Measurements from ENCODE around the gene SHCBP1L.

Gene SHCBP1L

GRCh38 chr1:182888736-182889531 is 64.0 kb downstream of the SHCBP1L start:
- DNase-seq: no peak

GRCh38 chr1:182886985-182887384 is 66.0 kb downstream of the SHCBP1L start:
- DNase-seq: no peak

- no peak for DNase-seq
These were observed 67.4 kb downstream of the SHCBP1L start for GRCh38 chr1:182885591-182885990.

GRCh38 chr1:182884872-182885271 is 68.1 kb downstream of the SHCBP1L start:
- no peak for DNase-seq

- no peak for DNase-seq
These were observed 75.1 kb downstream of the SHCBP1L start for GRCh38 chr1:182877842-182878241.

GRCh38 chr1:182877331-182877730 is 75.6 kb downstream of the SHCBP1L start:
- no peak for DNase-seq

- DNase-seq: no peak
These were observed 77.1 kb downstream of the SHCBP1L start for GRCh38 chr1:182875889-182876288.

- DNase-seq: no peak
These were observed 80.1 kb downstream of the SHCBP1L start for GRCh38 chr1:182872881-182873280.

- no peak for DNase-seq
These were observed 83.7 kb downstream of the SHCBP1L start for GRCh38 chr1:182869241-182869666.

- DNase-seq: no peak
These were observed 85.1 kb downstream of the SHCBP1L start for GRCh38 chr1:182867861-182868260.

- DNase-seq: no peak
These were observed 89.0 kb downstream of the SHCBP1L start for GRCh38 chr1:182863940-182864339.

- DNase-seq: no peak
These were observed 90.1 kb downstream of the SHCBP1L start for GRCh38 chr1:182862827-182863226.

GRCh38 chr1:182861994-182862393 is 91.0 kb downstream of the SHCBP1L start:
- no peak for DNase-seq

GRCh38 chr1:182860658-182861057 is 92.3 kb downstream of the SHCBP1L start:
- DNase-seq: no peak

GRCh38 chr1:182857212-182857611 is 95.8 kb downstream of the SHCBP1L start:
- DNase-seq: no peak

GRCh38 chr1:182855911-182856310 is 97.1 kb downstream of the SHCBP1L start:
- no peak for DNase-seq

GRCh38 chr1:182851825-182852224 is 101.1 kb downstream of the SHCBP1L start:
- DNase-seq: no peak

GRCh38 chr1:182850319-182850718 is 102.6 kb downstream of the SHCBP1L start:
- DNase-seq: no peak

Measured in NCI-H2081 treated with DMSO at 0.1 percent for 48 hours (cell line).